Measurements from ENCODE around the gene EIPR1.
A peak's percentile ranks its signal among the peaks of the same experiment; 100 is the strongest.
"Not testable (repeated sequence)": the region's sequence is repeated elsewhere in the genome, so short reads cannot be mapped to it uniquely, and the experiment has no call there.

Gene EIPR1

GRCh38 chr2:3399829-3400228 is 22.2 kb upstream of the EIPR1 start:
- no peak for DNase-seq

- no peak for DNase-seq
Measured at GRCh38 chr2:3399381-3399780, 21.8 kb upstream of the EIPR1 start.

DNA sequence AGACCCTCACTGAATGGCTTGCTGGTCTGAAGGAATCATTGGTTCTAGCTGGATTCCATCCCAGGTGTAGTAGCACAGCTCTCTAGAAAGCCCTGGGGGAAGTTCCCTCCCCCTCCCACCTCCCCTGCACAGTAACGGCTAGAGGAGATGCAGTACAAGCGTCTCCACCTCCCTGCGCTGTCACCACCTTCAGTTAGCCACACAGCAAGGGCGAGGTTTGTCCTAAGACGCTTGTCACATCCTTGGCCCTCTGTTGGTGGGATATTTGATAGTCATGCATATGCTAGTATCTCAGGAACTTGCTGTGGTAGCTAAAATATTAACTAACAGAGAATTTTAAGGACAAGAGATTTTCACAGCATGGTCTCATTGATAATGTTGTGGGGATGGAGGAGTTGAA is 21.2 kb upstream of the EIPR1 start:
- no peak for DNase-seq

DNA sequence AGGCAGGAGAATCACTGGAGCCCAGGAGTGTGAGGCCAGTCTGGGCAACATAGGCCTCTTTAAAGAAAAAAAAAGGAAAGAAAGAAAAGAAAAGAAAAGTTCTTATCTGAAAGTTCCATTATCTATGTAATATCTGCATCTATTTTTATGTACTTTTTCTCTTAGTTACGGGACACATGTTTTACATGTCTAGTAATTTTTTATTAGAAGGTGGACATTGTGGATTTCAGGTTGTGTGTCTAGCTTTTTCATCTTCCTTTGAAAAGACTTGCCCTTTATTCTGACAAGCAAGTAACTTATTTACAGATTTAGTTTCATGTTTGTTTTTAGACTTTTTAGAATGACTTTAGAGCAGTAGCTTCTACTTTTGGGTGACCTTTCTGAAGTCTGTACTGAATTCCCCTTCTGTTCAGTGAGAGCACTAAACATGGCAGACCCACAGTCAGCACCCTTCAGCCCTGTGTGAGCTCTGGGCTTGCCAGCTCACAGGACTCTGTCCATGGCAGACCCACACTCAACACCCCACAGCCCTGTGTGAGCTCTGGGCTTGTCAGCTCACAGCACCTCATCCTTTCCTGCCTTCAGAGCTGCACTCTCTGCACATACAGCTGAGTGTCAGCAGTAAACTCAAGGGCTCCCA is 19.4 kb upstream of the EIPR1 start:
- DNase-seq = no peak

DNA sequence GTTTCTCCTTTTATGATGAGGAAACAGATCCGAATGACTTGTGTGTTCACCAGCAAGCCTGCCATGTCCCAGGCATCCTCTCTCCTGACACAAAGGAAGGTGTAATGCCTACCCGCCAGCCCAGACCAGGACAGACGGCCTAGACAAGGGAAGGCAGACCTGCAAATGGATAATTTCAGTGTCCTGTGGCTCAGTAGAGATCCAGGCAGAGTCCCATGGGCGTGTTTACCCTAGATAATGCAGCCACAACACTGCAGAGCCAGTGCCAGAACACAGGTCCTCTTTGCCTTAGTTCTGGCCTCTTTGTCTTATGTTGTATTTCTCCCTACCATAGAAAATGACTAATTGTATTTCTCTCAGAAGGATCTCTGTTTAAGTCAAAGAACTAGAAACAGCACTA is 14.6 kb upstream of the EIPR1 start:
- no peak for DNase-seq

DNA sequence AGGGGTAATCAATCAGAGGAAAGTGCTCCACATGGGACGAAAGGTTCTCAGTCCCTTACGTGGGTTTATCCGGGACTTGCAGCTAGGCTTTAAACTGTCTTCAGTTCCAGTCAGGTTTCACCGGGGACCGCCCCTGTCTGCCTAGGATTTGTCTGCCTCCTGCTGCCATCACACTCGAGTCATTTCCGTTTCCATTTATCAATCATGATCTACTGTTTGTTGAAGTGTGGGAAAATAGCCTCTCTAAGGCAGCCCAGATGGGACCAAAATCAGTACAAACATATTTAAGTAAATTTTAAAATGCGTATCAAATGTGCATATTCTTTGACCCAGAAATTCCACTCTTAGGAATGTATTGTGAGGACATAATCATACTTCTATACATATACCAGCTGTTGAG is 12.4 kb upstream of the EIPR1 start:
- DNase-seq = no peak

DNA sequence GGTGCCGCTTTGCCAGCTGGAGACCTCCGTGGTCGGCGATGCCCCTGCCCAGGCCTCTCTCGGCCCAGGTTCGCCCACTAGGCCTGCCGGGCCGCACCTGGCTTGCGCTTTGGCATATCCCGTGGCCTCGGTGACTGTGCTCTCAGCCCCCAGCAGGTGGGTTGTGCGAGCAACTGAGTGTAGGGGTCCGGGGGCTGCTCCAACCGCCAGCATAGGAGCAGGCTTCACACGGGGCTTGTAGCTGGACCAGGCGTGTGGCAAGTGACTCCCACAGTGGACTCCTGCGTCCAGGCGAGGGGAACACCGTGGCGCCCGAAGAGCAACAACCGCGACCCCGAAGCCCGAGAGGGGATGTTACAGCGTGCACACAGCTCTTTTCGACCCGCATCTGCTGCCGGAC is 11.6 kb upstream of the EIPR1 start:
- DNase-seq = no peak

GRCh38 chr2:3388412-3388738 is 10.8 kb upstream of the EIPR1 start:
- DNase-seq = no peak

DNA sequence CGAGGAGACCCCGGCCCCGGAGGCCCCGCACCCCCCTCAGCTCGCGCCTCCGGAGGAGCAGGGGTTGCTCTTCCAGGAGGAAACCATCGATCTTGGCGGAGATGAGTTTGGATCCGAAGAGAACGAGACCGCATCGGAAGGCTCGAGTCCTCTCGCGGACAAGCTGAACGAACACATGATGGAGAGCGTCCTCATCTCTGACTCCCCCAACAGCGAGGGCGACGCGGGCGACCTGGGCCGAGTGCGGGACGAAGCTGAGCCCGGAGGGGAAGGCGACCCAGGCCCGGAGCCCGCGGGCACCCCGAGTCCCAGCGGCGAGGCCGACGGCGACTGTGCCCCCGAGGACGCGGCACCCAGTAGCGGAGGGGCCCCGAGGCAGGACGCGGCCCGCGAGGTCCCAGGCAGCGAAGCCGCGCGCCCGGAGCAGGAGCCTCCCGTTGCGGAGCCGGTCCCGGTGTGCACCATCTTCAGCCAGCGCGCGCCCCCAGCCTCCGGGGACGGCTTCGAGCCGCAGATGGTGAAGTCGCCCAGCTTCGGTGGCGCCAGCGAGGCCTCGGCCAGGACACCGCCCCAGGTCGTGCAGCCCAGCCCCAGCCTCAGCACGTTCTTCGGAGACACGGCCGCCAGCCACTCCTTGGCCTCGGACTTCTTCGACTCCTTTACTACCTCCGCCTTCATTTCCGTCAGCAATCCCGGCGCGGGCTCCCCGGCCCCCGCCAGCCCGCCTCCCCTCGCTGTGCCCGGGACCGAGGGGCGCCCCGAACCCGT is 10.2 kb upstream of the EIPR1 start:
- no peak for DNase-seq

GRCh38 chr2:3387011-3387410 is 9.4 kb upstream of the EIPR1 start:
- DNase-seq = no peak

- DNase-seq = no peak
Measured at GRCh38 chr2:3386448-3386958, 8.9 kb upstream of the EIPR1 start.

DNA sequence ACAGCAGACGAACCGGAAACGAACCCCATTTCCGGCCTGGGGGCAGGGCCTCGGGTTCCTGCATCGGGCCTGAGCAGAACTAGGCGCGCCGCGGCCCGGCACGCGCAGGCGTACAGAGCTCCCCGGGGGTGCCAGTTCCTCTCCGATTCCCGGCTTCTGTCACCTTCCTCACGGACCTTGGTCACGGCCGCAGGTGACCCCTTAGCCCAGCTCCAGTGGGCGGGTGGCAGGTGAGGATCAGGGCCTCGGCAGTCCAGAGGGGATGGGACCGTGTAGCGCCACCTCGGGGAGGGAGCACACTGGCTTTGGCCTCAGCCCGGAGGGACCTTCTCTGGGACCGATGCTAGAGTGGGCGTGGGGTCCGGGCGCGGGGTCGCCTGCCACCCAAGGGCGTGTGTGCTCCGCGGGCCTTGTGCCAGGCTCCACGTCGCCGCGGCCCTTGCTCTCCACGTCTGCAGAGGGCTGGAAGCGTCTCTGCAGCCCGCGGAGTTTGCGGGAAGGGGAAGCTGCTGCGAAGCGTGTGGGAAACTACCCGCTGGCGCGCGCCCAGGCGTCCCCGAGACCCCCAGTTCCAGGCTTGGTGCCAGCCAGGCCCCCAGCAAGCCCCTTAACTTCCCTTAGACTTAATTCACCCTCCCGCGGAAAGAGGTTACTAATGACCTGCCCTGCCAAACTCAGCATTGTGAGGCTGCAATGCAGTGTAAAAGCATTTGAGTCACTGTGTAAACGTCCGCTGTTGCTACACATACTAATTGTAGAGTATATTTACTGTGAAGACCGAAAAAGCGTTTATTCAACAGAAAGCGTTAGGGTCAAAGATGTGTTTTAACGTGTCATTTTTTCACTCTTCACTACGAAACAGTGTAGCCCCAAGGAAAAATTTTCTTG is 2.3 kb upstream of the EIPR1 start, which contains the start of gene TRAPPC12:
Gene TRAPPC12, plus strand, starts transcription at position 48 of the 888 bp plus-strand sequence. CDS start 7,930 bp downstream, outside the sequence.
- DNase-seq = peak; percentile 84

GRCh38 chr2:3379339-3379646 is 1.7 kb upstream of the EIPR1 start:
- DNase-seq = no peak

DNA sequence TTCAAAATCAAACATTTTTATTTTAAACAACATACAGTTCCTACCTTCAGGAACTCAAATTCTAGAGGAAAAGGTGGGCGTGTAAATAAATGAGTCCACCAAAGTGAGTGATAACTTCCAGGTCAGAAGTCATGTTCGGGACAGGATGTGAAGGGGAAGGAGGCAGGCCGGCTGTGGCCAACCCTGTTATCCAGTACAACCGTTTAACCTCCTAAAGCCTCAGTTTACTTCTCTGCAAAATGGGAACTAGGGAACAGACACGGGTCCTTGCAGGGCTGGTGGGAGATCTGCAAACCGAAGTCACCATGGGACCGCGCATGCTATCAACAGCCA is 373 bp downstream of the EIPR1 start:
- no peak for DNase-seq

DNA sequence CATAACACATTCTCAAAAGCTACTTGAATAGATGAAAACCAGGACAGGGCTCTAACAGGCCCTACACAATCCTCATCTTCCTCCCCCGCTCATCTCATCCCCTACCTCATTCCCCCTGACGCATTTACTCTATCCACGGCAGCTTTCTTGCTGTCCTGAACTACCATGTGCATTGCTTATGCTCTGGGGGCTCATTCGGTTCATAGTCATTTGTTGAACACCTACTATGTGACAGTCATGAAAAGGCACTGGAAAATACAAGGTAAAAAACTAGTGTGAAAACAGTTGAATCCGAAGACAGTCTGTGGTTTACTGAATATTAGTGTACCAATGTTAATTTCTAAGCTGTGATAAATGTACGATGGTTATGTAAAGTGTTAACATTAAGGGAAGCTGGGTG is 797 bp downstream of the EIPR1 start:
- no peak for DNase-seq

DNA sequence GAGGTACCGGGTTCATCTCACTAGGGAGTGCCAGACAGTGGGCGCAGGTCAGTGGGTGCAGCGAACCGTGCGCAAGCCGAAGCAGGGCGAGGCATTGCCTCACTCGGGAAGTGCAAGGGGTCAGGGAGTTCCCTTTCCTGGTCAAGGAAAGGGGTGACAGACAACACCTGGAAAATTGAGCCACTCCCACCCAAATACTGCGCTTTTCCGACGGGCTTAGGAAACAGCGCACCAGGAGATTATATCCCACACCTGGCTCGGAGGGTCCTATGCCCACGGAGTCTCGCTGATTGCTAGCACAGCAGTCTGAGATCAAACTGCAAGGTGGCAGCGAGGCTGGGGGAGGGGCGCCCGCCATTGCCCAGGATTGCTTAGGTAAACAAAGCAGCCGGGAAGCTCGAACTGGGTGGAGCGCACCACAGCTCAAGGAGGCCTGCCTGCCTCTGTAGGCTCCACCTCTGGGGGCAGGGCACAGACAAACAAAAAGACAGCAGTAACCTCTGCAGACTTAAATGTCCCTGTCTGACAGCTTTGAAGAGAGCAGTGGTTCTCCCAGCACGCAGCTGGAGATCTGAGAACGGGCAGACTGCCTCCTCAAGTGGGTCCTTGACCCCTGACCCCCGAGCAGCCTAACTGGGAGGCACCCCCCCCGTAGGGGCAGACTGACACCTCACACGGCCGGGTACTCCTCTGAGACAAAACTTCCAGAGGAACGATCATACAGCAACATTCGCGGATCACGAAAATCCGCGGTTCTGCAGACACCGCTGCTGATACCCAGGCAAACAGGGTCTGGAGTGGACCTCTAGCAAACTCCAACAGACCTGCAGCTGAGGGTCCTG is 8.1 kb downstream of the EIPR1 start:
- DNase-seq = not testable (repeated sequence)

GRCh38 chr2:3368261-3368722 is 9.3 kb downstream of the EIPR1 start:
- DNase-seq = no peak

- DNase-seq = no peak
Measured at GRCh38 chr2:3365219-3365618, 12.4 kb downstream of the EIPR1 start.

DNA sequence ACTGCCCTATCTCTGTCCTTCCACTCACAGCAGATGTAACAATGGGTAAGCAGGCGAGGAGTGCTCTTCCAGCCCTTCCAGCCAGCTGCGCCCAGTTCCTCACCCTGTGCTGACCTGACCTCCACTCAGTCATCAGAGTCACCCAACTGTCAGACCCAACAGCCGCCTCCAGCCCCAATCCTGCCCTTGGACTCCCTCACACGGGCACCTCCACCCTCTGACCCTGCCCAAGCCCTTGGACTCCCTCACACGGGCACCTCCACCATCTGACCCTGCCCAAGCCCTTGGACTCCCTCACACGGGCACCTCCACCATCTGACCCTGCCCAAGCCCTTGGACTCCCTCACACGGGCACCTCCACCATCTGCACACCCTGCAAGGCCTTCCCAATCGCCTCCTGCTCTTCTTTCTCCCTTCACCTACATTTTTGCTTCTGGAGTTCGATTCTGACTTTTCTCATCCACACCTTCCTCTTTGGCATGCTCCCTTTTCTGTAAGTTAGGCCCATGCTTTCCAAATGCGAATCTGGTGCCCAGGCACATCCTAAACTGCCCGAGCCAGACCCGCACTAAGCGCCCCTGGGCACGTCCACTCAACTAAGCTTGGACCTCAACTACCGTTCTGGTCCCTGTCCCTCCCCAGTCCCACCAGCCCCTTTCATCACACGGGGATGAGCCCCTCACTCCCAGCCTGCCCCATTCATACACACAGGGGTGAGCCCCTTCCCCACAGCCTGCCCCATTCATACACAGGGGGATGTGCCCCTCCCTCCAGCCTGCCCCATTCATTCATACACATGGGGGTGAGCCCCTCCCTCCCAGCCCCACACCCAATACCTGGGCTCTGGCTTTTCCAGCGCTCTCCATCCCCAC is 15.9 kb downstream of the EIPR1 start:
- DNase-seq = no peak

DNA sequence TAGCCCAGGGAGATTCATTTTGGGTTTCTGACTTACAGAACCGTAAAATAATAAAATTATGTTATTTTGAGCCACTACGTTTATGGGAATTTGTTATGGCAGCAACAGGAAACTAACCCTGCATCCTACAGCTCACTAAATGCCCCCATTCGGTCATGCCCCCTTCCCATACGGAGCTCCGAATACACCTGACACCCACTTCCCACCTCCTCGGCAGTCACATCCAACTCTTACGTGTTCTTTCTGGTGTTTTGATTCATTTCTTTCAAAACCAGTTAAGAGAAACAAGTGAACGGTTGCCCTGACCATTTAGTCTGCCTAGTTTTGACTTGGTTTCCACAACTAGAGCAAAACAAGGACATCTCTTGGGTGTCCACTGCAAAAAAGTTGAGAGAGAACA is 19.7 kb downstream of the EIPR1 start:
- no peak for DNase-seq

GRCh38 chr2:3357446-3357845 is 20.2 kb downstream of the EIPR1 start:
- not testable (repeated sequence) for DNase-seq

- no peak for DNase-seq
Measured at GRCh38 chr2:3356799-3357198, 20.8 kb downstream of the EIPR1 start.
